Mucosa of descending colon (tissue), 3 donors: Measurements from ENCODE around the gene RYR3. TPM values are rescaled to one million over a fixed set of nuclear protein-coding genes. Genes with fewer than 3 reads are reported as not detected.

Experiments
- ATAC-seq: fragments of 200-7000 bp; cut with Tn5 transposase; one replicate; pipeline ENCODE4 v1.9.1; 2020; ENCODE audit warnings: mild to moderate bottlenecking, moderate library complexity
- DNase-seq, 3 donors: peaks; one replicate each; pipeline ENCODE4 v3.0.0-alpha.2; 2020
- H3K36me3 ChIP-seq: fragments of 200-600 bp; one replicate; pipeline ENCODE4 v1.8.0; 2021; ENCODE audit warnings: low read depth, mild to moderate bottlenecking
- H3K4me1 ChIP-seq: fragments of 200-600 bp; one replicate; pipeline ENCODE4 v1.8.0; 2021; ENCODE audit warnings: low read depth, mild to moderate bottlenecking
- H3K4me3 ChIP-seq: fragments of 200-600 bp; one replicate; pipeline ENCODE4 v1.8.0; 2021; ENCODE audit warnings: mild to moderate bottlenecking
- H3K9me3 ChIP-seq: fragments of 200-600 bp; one replicate; pipeline ENCODE4 v1.8.0; 2021; ENCODE audit warnings: mild to moderate bottlenecking
- intact Hi-C, 2 donors: fragments of 100-400 bp; cut with DNase I in 1 of 2; cut with micrococcal nuclease in 1 of 2; formaldehyde crosslinking; loops; one replicate each; pipeline versions ENCODE4 v1.11.0 to v1.11.1; 2022; cut with DNase I, micrococcal nuclease
- total RNA-seq, 3 donors: library from RNA; stranded (reverse); fragmentation: NEBNext Ultra II Directional in 2 of 3; extraction: Animal tissue kit (Norgen Biotek cat#: 25700) in 2 of 3; gene quantifications; one replicate each; pipeline versions ENCODE4 v1.2.1 to v1.2.4, GENCODE V29; 2021 to 2023
- TF ChIP-seq, protein P1 (sequence below): fragments of 200-600 bp; IDR thresholded peaks from one replicate; pipeline ENCODE4 v1.8.0; 2022; ENCODE audit warnings: antibody characterized with exemption, mild to moderate bottlenecking
- donor health status: DM: no; HTN: no; CAD: no; lungs with moderate emphysema.
- donor health status: DM: no; HTN: no; CAD: no.
- donor health status: DM: no; HTN: yes; CAD: no.

RYR3 gene
- total RNA-seq, 3 donors from 2014 or later, result 0.84 to 16.4 (median 1.1) TPM

DNA sequence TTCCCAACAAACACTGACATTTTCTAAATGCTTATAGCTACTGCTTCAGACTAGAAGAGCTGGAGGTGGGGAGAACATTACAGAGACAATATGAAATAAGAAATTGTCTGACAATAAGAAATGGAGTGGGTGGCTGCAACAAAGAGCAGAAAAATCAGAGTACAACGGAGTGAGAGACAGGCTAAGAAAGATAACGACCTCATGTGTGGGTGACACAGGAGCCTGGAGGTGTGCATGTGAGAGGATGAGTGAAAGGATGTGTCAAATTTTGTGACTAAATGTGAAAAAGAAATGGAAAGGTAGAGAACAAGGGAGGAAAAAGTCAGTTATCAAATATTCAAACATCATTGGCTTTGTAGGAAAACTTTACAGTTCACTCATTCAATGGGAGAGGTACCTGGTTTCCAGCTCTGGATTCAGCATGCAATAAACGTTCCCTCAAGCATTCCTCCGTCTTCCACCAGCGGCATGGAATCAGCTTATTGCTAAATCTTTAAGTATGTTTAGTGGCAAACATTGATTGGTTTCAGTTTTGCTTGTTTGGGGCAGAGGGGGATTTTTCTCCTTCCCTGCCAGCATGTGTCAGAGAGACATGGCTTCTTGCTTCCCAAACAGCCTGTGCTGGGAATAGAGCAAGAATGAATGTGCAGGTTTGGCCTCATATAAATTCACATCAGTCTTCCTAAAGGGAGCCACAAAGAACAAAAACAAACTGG lies 553.8 kb downstream of the RYR3 start:
- no peaks in the 10 kb centered on the region for H3K9me3 ChIP-seq
- intact Hi-C loops, result no loop called here
- H3K4me1 ChIP-seq, result no peaks in the 10 kb centered on the region
- no peaks in the 10 kb centered on the region for H3K36me3 ChIP-seq
- ATAC-seq, result no peak
- no peak overlapping the region for H3K4me3 ChIP-seq
- TF ChIP-seq, protein P1, sequence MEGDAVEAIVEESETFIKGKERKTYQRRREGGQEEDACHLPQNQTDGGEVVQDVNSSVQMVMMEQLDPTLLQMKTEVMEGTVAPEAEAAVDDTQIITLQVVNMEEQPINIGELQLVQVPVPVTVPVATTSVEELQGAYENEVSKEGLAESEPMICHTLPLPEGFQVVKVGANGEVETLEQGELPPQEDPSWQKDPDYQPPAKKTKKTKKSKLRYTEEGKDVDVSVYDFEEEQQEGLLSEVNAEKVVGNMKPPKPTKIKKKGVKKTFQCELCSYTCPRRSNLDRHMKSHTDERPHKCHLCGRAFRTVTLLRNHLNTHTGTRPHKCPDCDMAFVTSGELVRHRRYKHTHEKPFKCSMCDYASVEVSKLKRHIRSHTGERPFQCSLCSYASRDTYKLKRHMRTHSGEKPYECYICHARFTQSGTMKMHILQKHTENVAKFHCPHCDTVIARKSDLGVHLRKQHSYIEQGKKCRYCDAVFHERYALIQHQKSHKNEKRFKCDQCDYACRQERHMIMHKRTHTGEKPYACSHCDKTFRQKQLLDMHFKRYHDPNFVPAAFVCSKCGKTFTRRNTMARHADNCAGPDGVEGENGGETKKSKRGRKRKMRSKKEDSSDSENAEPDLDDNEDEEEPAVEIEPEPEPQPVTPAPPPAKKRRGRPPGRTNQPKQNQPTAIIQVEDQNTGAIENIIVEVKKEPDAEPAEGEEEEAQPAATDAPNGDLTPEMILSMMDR, result no peak
- DNase-seq, result no peak

DNA sequence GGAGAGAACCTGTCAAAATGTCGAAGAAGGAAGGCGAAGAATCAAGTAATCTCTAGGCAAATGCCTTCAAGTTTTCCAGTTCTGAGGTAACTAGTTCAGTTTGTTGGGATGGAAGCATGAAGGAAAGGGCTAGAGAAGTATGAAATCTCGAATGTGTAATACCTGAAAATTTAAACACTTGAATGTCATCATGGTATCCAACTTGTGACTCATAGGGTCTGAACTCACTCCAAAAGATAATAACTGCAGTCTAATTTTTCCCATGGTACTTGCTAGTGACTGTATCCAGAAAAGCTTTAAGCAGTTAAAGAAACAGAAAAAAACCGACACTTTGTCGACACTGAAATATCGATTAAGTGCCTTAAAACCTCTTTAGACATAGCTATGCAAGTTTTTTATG lies 554.6 kb downstream of the RYR3 start:
- no peaks in the 10 kb centered on the region for H3K9me3 ChIP-seq
- no peak overlapping the region for H3K4me3 ChIP-seq
- no peaks in the 10 kb centered on the region for H3K4me1 ChIP-seq
- TF ChIP-seq, protein P1, result no peak
- ATAC-seq, result no peak
- no peak for DNase-seq
- intact Hi-C loops, result no loop called here
- H3K36me3 ChIP-seq, result no peaks in the 10 kb centered on the region

DNA sequence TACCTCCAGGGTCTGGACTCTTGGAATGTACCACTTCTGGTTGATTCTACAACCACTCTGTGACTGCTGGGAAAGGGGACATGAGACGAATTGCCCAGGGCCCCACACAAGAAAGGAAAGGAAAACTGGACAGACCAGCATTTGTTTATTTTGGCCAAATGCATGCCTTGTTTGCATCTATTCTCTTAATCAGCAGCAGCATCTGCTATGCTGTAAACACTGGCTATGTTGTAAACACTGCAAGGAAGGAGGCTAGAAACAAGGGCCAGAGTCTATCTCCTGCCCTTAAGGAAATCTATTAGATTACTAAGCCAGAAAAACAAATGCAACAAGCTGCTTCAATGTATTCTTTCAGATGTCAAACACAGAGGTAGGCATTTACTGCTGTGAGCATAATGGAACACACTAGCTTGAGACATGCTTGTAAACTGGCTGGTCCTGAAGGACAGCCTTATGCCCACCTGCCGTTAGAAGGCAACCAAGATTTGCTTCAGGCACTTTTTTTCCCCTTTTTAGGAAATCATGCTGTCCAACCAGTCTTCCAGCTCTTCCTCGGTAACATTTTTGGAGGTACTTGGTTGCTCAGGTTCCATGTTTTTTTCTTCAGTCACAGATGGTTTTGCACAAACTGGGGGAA lies 555.5 kb downstream of the RYR3 start:
- no peak for DNase-seq
- H3K9me3 ChIP-seq, result no peaks in the 10 kb centered on the region
- intact Hi-C loops, result no loop called here

DNA sequence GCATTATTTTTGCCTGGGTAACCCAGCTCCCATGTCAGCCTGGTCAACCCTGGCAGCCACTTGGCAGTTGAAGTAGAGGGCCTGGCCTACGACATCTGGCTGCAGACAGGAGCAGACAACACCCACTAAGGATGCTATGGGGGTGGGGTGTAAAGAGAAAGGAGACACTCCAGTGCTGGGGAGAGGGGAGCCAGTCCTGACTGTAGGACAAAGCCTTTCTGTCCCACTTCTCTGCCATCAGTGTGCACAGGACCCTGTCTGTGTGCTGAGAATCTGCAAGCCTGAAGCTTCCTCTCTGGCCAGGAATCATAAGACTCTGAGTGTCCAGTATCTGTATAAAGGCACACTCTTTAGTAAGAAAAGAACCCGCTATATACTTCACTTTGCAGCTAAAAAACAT lies 561.2 kb downstream of the RYR3 start:
- Histone ChIP-seq H3K4me3 (no peak overlapping the region), H3K36me3 (no peaks in the 10 kb centered on the region), H3K4me1 (no peaks in the 10 kb centered on the region), H3K9me3 (no peaks in the 10 kb centered on the region)
- intact Hi-C loops, result no loop called here
- ATAC-seq (no peak), DNase-seq (no peak)
- TF ChIP-seq, protein P1, result no peak

More for the DNA sequence above, 555.5 kb downstream of the RYR3 start:
- no peak overlapping the region for H3K4me3 ChIP-seq
- H3K4me1 ChIP-seq, result no peaks in the 10 kb centered on the region
- H3K36me3 ChIP-seq, result no peaks in the 10 kb centered on the region
- ATAC-seq, result no peak
- TF ChIP-seq, protein P1, result no peak

DNA sequence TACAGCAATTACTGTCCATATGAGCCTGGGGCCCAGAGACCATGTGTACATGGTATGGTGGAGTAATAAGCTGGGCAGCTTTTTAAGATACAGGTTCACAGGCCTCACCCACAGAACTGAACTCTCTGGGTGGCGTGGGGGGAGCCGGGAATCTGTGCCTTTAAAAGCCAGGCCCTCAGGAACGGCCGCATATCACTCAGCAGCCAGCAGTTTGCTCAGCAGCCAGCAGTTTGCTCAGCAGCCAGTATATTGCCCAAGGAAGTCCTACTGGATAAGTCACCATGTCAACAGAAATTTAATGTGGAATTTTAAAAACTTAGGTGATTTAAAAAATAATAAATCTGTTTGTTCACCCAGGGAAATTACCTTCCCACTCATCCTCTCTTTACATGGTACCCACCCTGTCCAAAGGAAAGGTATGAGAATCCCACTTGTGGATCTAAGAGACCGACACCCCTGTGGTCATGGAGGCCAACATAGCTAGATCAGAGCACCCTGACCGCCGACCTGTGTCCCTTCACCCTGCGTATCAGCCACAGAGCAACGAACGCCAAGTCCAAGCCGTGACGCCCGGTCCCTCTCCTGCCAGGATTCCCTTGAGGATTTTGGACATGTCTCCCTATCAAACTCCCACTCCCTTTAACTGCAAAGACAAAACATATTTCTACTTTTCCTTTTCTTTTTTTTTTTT lies 561.8 kb downstream of the RYR3 start:
- DNase-seq (no peak), ATAC-seq (no peak)

More for the DNA sequence above, 561.8 kb downstream of the RYR3 start:
- intact Hi-C loops, result no loop called here
- Histone ChIP-seq H3K36me3 (no peaks in the 10 kb centered on the region), H3K4me1 (no peaks in the 10 kb centered on the region), H3K4me3 (no peak overlapping the region), H3K9me3 (no peaks in the 10 kb centered on the region)
- TF ChIP-seq, protein P1, result no peak
